Breast epithelium (tissue), 3 donors: ENCODE measurements around the gene NBPF8.
"Not testable (repeated sequence)": the region's sequence is repeated elsewhere in the genome, so short reads cannot be mapped to it uniquely, and the experiment has no call there.

ENCODE experiments used
- POLR2A ChIP-seq: fragments of 450-650 bp; IDR thresholded peaks from one replicate; pipeline ENCODE4 v1.6.1; 2016; ENCODE audit warnings: antibody characterized with exemption, mild to moderate bottlenecking, moderate library complexity
- TF ChIP-seq, protein P1 (sequence below), 3 donors: fragments of 450-650 bp; IDR thresholded peaks; one replicate each; pipeline ENCODE4 v1.5.1; 2016 to 2017; ENCODE audit warnings: antibody characterized with exemption in 3 of 3, mild to moderate bottlenecking in 3 of 3, moderate library complexity in 3 of 3

- not testable (repeated sequence) for TF ChIP-seq POLR2A
- TF ChIP-seq, protein P1, sequence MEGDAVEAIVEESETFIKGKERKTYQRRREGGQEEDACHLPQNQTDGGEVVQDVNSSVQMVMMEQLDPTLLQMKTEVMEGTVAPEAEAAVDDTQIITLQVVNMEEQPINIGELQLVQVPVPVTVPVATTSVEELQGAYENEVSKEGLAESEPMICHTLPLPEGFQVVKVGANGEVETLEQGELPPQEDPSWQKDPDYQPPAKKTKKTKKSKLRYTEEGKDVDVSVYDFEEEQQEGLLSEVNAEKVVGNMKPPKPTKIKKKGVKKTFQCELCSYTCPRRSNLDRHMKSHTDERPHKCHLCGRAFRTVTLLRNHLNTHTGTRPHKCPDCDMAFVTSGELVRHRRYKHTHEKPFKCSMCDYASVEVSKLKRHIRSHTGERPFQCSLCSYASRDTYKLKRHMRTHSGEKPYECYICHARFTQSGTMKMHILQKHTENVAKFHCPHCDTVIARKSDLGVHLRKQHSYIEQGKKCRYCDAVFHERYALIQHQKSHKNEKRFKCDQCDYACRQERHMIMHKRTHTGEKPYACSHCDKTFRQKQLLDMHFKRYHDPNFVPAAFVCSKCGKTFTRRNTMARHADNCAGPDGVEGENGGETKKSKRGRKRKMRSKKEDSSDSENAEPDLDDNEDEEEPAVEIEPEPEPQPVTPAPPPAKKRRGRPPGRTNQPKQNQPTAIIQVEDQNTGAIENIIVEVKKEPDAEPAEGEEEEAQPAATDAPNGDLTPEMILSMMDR (IDR thresholded peaks at IDR 0.05), result not testable (repeated sequence)
Measured at GRCh38 chr1:120425063-120425462, 10.2 kb downstream of the NBPF8 start.
